ENCODE results near the gene PARP1. TPM values are rescaled to one million over a fixed set of nuclear protein-coding genes. Genes with fewer than 3 reads are reported as not detected.

Gene PARP1
- total and polyA plus RNA-seq, 4 donors, result 11.9 to 50.0 (median 27.4) TPM

- H3K4me1 ChIP-seq (ENCODE audit: control insufficient read depth in 1 of 2, insufficient read depth in 2 of 2, low read length in 2 of 2), result no peaks in the 10 kb centered on the region
- no peaks in the 10 kb centered on the region for H3K9me3 ChIP-seq (ENCODE audit: control insufficient read depth, low read length)
- no peaks in the 10 kb centered on the region for H3K27me3 ChIP-seq (ENCODE audit: control insufficient read depth in 1 of 2, insufficient read depth in 2 of 2, low read length in 1 of 2)
- H3K27ac ChIP-seq (ENCODE audit: low read depth in 1 of 2, low read length in 2 of 2), result no peak overlapping the region
- H3K36me3 ChIP-seq (ENCODE audit: control insufficient read depth in 1 of 2, insufficient read depth in 2 of 2, low read length in 1 of 2), result no peaks in the 10 kb centered on the region
- ATAC-seq (ENCODE audit: low FRiP score), result no peak
- H3K4me3 ChIP-seq (ENCODE audit: low read length in 2 of 2), result no peak overlapping the region
- intact Hi-C loops (cut with DNase I), result no loop called here
- no peak for DNase-seq
- WGBS, 2 donors, result 86 to 90% methylated on average over 6 of the region's 6 CpGs
Observed at GRCh38 chr1:226417350-226417749, 9.5 kb upstream of the PARP1 start.

GRCh38 chr1:226414098-226414698 lies 6.3 kb upstream of the PARP1 start:
- ATAC-seq (ENCODE audit: low FRiP score) (no peak), DNase-seq (no peak)
- H3K4me3 ChIP-seq (ENCODE audit: low read length in 2 of 2), result no peak overlapping the region
- no peaks in the 10 kb centered on the region for H3K9me3 ChIP-seq (ENCODE audit: control insufficient read depth, low read length)
- H3K36me3 ChIP-seq (ENCODE audit: control insufficient read depth in 1 of 2, insufficient read depth in 2 of 2, low read length in 1 of 2), result no peaks in the 10 kb centered on the region
- no peaks in the 10 kb centered on the region for H3K27me3 ChIP-seq (ENCODE audit: control insufficient read depth in 1 of 2, insufficient read depth in 2 of 2, low read length in 1 of 2)
- WGBS, 2 donors, result 87% methylated on average over 11 of the region's 11 CpGs
- intact Hi-C loops (cut with DNase I), result no loop called here
- H3K27ac ChIP-seq (ENCODE audit: low read depth in 1 of 2, low read length in 2 of 2), result no peak overlapping the region
- no peaks in the 10 kb centered on the region for H3K4me1 ChIP-seq (ENCODE audit: control insufficient read depth in 1 of 2, insufficient read depth in 2 of 2, low read length in 2 of 2)

- peaks cover 0 to 3% of the 10 kb centered on the region in 2 donors for H3K4me1 ChIP-seq (ENCODE audit: control insufficient read depth in 1 of 2, insufficient read depth in 2 of 2, low read length in 2 of 2)
- no peaks in the 10 kb centered on the region for H3K36me3 ChIP-seq (ENCODE audit: control insufficient read depth in 1 of 2, insufficient read depth in 2 of 2, low read length in 1 of 2)
- WGBS, 2 donors, result 27 to 34% methylated on average over 5 of the region's 5 CpGs
- no peak overlapping the region for H3K4me3 ChIP-seq (ENCODE audit: low read length in 2 of 2)
- H3K9me3 ChIP-seq (ENCODE audit: control insufficient read depth, low read length), result no peaks in the 10 kb centered on the region
- H3K27ac ChIP-seq (ENCODE audit: low read depth in 1 of 2, low read length in 2 of 2), result no peak overlapping the region
- intact Hi-C loops (cut with DNase I), result no loop called here
- no peaks in the 10 kb centered on the region for H3K27me3 ChIP-seq (ENCODE audit: control insufficient read depth in 1 of 2, insufficient read depth in 2 of 2, low read length in 1 of 2)
- ATAC-seq (ENCODE audit: low FRiP score) (no peak), DNase-seq (peak; percentile 73 to 74)
Observed at GRCh38 chr1:226411619-226412018, 3.7 kb upstream of the PARP1 start.

- H3K27ac ChIP-seq (ENCODE audit: low read depth in 1 of 2, low read length in 2 of 2), result no peak overlapping the region
- no peak overlapping the region for H3K4me3 ChIP-seq (ENCODE audit: low read length in 2 of 2)
- ATAC-seq (ENCODE audit: low FRiP score) (no peak), DNase-seq (no peak)
- H3K4me1 ChIP-seq (ENCODE audit: control insufficient read depth in 1 of 2, insufficient read depth in 2 of 2, low read length in 2 of 2), result peaks cover 0 to 3% of the 10 kb centered on the region in 2 donors
- no peaks in the 10 kb centered on the region for H3K9me3 ChIP-seq (ENCODE audit: control insufficient read depth, low read length)
- H3K36me3 ChIP-seq (ENCODE audit: control insufficient read depth in 1 of 2, insufficient read depth in 2 of 2, low read length in 1 of 2), result no peaks in the 10 kb centered on the region
- H3K27me3 ChIP-seq (ENCODE audit: control insufficient read depth in 1 of 2, insufficient read depth in 2 of 2, low read length in 1 of 2), result no peaks in the 10 kb centered on the region
- intact Hi-C loops (cut with DNase I), result no loop called here
- WGBS, 2 donors, result 93 to 95% methylated on average over 2 of the region's 2 CpGs
Observed at GRCh38 chr1:226410958-226411357, 3.1 kb upstream of the PARP1 start.

- H3K9me3 ChIP-seq (ENCODE audit: control insufficient read depth, low read length), result no peaks in the 10 kb centered on the region
- no peaks in the 10 kb centered on the region for H3K27me3 ChIP-seq (ENCODE audit: control insufficient read depth in 1 of 2, insufficient read depth in 2 of 2, low read length in 1 of 2)
- H3K36me3 ChIP-seq (ENCODE audit: control insufficient read depth in 1 of 2, insufficient read depth in 2 of 2, low read length in 1 of 2), result no peaks in the 10 kb centered on the region
- 87 to 89% methylated on average over 4 of the region's 4 CpGs for WGBS, 2 donors
- no peak for ATAC-seq (ENCODE audit: low FRiP score)
- no peak overlapping the region for H3K4me3 ChIP-seq (ENCODE audit: low read length in 2 of 2)
- H3K4me1 ChIP-seq (ENCODE audit: control insufficient read depth in 1 of 2, insufficient read depth in 2 of 2, low read length in 2 of 2), result peaks cover 0 to 3% of the 10 kb centered on the region in 2 donors
- H3K27ac ChIP-seq (ENCODE audit: low read depth in 1 of 2, low read length in 2 of 2), result no peak overlapping the region
- intact Hi-C loops (cut with DNase I), result no loop called here
- DNase-seq, result no peak
Observed at GRCh38 chr1:226409392-226409791, 1.5 kb upstream of the PARP1 start.

GRCh38 chr1:226408285-226409184 lies 642 bp upstream of the PARP1 start:
- DNase-seq (no peak), ATAC-seq (ENCODE audit: low FRiP score) (no peak)
- intact Hi-C loops (cut with DNase I), result no loop called here
- Histone ChIP-seq H3K27me3 (ENCODE audit: control insufficient read depth in 1 of 2, insufficient read depth in 2 of 2, low read length in 1 of 2) (no peaks in the 10 kb centered on the region), H3K4me3 (ENCODE audit: low read length in 2 of 2) (no peak overlapping the region), H3K4me1 (ENCODE audit: control insufficient read depth in 1 of 2, insufficient read depth in 2 of 2, low read length in 2 of 2) (peaks cover 0 to 3% of the 10 kb centered on the region in 2 donors), H3K9me3 (ENCODE audit: control insufficient read depth, low read length) (no peaks in the 10 kb centered on the region), H3K27ac (ENCODE audit: low read depth in 1 of 2, low read length in 2 of 2) (peak overlapping the region; percentile 22 to 63), H3K36me3 (ENCODE audit: control insufficient read depth in 1 of 2, insufficient read depth in 2 of 2, low read length in 1 of 2) (no peaks in the 10 kb centered on the region)
- 67 to 70% methylated on average over 25 of the region's 25 CpGs for WGBS, 2 donors

GRCh38 chr1:226407199-226407496 lies 745 bp downstream of the PARP1 start:
- intact Hi-C loops (cut with DNase I), result no loop called here

GRCh38 chr1:226406401-226406881 lies 1.5 kb downstream of the PARP1 start:
- no peaks in the 10 kb centered on the region for H3K9me3 ChIP-seq (ENCODE audit: control insufficient read depth, low read length)
- intact Hi-C loops (cut with DNase I), result no loop called here
- no peaks in the 10 kb centered on the region for H3K27me3 ChIP-seq (ENCODE audit: control insufficient read depth in 1 of 2, insufficient read depth in 2 of 2, low read length in 1 of 2)
- DNase-seq, result no peak
- peak overlapping the region in 1 of 2 donors; percentile 99 for H3K4me3 ChIP-seq (ENCODE audit: low read length in 2 of 2)
- peaks cover 0 to 3% of the 10 kb centered on the region in 2 donors for H3K36me3 ChIP-seq (ENCODE audit: control insufficient read depth in 1 of 2, insufficient read depth in 2 of 2, low read length in 1 of 2)
- 29% methylated on average over 10 of the region's 10 CpGs for WGBS, 2 donors
- no peak for ATAC-seq (ENCODE audit: low FRiP score)
- H3K4me1 ChIP-seq (ENCODE audit: control insufficient read depth in 1 of 2, insufficient read depth in 2 of 2, low read length in 2 of 2), result peaks cover 0 to 3% of the 10 kb centered on the region in 2 donors
- H3K27ac ChIP-seq (ENCODE audit: low read depth in 1 of 2, low read length in 2 of 2), result no peak overlapping the region

More at GRCh38 chr1:226407199-226407496, 745 bp downstream of the PARP1 start:
- H3K27me3 ChIP-seq (ENCODE audit: control insufficient read depth in 1 of 2, insufficient read depth in 2 of 2, low read length in 1 of 2), result no peaks in the 10 kb centered on the region
- H3K27ac ChIP-seq (ENCODE audit: low read depth in 1 of 2, low read length in 2 of 2), result peak overlapping the region in 1 of 2 donors; percentile 69
- H3K9me3 ChIP-seq (ENCODE audit: control insufficient read depth, low read length), result no peaks in the 10 kb centered on the region
- 1 to 3% methylated on average over 4 of the region's 4 CpGs for WGBS, 2 donors
- H3K4me3 ChIP-seq (ENCODE audit: low read length in 2 of 2), result peak overlapping the region; percentile 70 to 99
- H3K36me3 ChIP-seq (ENCODE audit: control insufficient read depth in 1 of 2, insufficient read depth in 2 of 2, low read length in 1 of 2), result no peaks in the 10 kb centered on the region
- ATAC-seq (ENCODE audit: low FRiP score) (peak; percentile 4), DNase-seq (no peak)
- peaks cover 0 to 3% of the 10 kb centered on the region in 2 donors for H3K4me1 ChIP-seq (ENCODE audit: control insufficient read depth in 1 of 2, insufficient read depth in 2 of 2, low read length in 2 of 2)
